ENCODE measurements around the gene RRAD.

GRCh38 chr16:66901626-66902025 lies 23.7 kb downstream of the RRAD start:
- no peak for TF ChIP-seq CTCF (IDR thresholded peaks at IDR 0.05)
- no peak for TF ChIP-seq EZH2 (IDR thresholded peaks at IDR 0.05)
- TF ChIP-seq EZH2phosphoT487 (IDR thresholded peaks at IDR 0.05) = no peak

Data from neural progenitor cell (in vitro differentiated cells).